K562 (cell line): ENCODE results near the gene TBX10. TPM values are rescaled to one million over a fixed set of nuclear protein-coding genes. Genes with fewer than 3 reads are reported as not detected.

Source experiments
- ASH1L ChIP-seq: fragments of 450-650 bp; IDR thresholded peaks from 2 replicates; pipeline ENCODE4 v1.6.1; 2018; ENCODE audit warnings: borderline replicate concordance, mild to moderate bottlenecking, low read depth; ENCODE audit not compliant: partially characterized antibody
- ATF6 ChIP-seq: sonication (generic); formaldehyde crosslinking; IDR thresholded peaks from 2 replicates; pipeline ENCODE4 v1.4.0; 2020; ENCODE audit warnings: mild to moderate bottlenecking, missing genetic modification reagents
- C11orf30 ChIP-seq: fragments of 450-650 bp; IDR thresholded peaks from 2 replicates; pipeline ENCODE4 v1.6.1; 2016; ENCODE audit warnings: low read depth, mild to moderate bottlenecking
- DEAF1 ChIP-seq: fragments of 450-650 bp; formaldehyde crosslinking; IDR thresholded peaks from 2 replicates; pipeline ENCODE4 v1.4.0; 2020; ENCODE audit warnings: mild to moderate bottlenecking, moderate library complexity
- E2F4 ChIP-seq: sonication (generic); formaldehyde crosslinking; IDR thresholded peaks from 2 replicates; pipeline ENCODE4 v1.8.0; 2022; ENCODE audit warnings: mild to moderate bottlenecking, low read depth, missing genetic modification reagents
- GATAD2B ChIP-seq: fragments of 450-650 bp; IDR thresholded peaks from 2 replicates; pipeline ENCODE4 v1.6.1; 2017; ENCODE audit warnings: mild to moderate bottlenecking, borderline replicate concordance
- HMBOX1 ChIP-seq: sonication (generic); IDR thresholded peaks from 2 replicates; pipeline ENCODE4 v1.6.1; 2016
- IRF2 ChIP-seq: sonication (generic); formaldehyde crosslinking; IDR thresholded peaks from 2 replicates; pipeline ENCODE4 v1.8.1; 2022; ENCODE audit warnings: mild to moderate bottlenecking, missing genetic modification reagents
- PTBP1 ChIP-seq: fragments of 200-400 bp; formaldehyde crosslinking; IDR thresholded peaks from 2 replicates; pipeline ENCODE4 v1.6.1; 2017; ENCODE audit warnings: low read depth, low read length
- RFX7 ChIP-seq: fragments of 250-450 bp; sonication (Bioruptor Pico); IDR thresholded peaks from 2 replicates; pipeline ENCODE4 v1.5.1; 2021; ENCODE audit warnings: mild to moderate bottlenecking
- SIN3A ChIP-seq, 2 experiments: fragments of 150-350 bp in 1 of 2; IDR thresholded peaks; 2 replicates each; pipeline ENCODE4 v1.6.1; 2011 to 2016; ENCODE audit warnings: borderline replicate concordance in 2 of 2, low read depth in 2 of 2, low read length in 2 of 2, mild to moderate bottlenecking in 2 of 2, moderate library complexity in 2 of 2; ENCODE audit not compliant: control insufficient read depth in 1 of 2
- TRIM25 ChIP-seq: fragments of 450-650 bp; IDR thresholded peaks from 2 replicates; pipeline ENCODE4 v1.7.0; 2016; ENCODE audit warnings: borderline replicate concordance
- ZBTB7A ChIP-seq: IDR thresholded peaks from 2 replicates; pipeline ENCODE4 v1.6.1; 2011; ENCODE audit warnings: low read depth, mild to moderate bottlenecking, low read length, moderate library complexity, borderline replicate concordance; ENCODE audit not compliant: control insufficient read depth
- ZC3H4 ChIP-seq: sonication (generic); formaldehyde crosslinking; IDR thresholded peaks from 2 replicates; pipeline ENCODE4 v1.9.0; 2021; ENCODE audit warnings: missing genetic modification reagents, borderline replicate concordance
- ZNF224 ChIP-seq: sonication (generic); formaldehyde crosslinking; IDR thresholded peaks from 2 replicates; pipeline ENCODE4 v1.8.0; 2022; ENCODE audit warnings: mild to moderate bottlenecking, missing genetic modification reagents
- ZNF232 ChIP-seq: sonication (generic); formaldehyde crosslinking; IDR thresholded peaks from 2 replicates; pipeline ENCODE4 v1.8.0; 2022; ENCODE audit warnings: mild to moderate bottlenecking, missing genetic modification reagents
- ZNF398 ChIP-seq: fragments of 250-450 bp; sonication (Bioruptor Pico); IDR thresholded peaks from 2 replicates; pipeline ENCODE4 v1.8.0; 2021; ENCODE audit warnings: moderate library complexity, mild to moderate bottlenecking, inconsistent platforms
- polyA plus RNA-seq, 8 experiments: library from polyadenylated mRNA; depleted of rRNA in 4 of 8; stranded (reverse) in 5 of 8; unstranded in 3 of 8; fragments of >200 nt; fragmentation: Nextera tagmentation in 2 of 8; fragmentation: Illumina TruSeq in 1 of 8; extraction: Ambion mirVana in 2 of 8; extraction: Trizol in 1 of 8; gene quantifications; 2 replicates each; pipeline versions ENCODE4 v1.2.1 to v1.2.3, GENCODE V29; 2011 to 2014; ENCODE audit warnings: inconsistent platforms in 1 of 8, missing spikeins in 1 of 8
- total RNA-seq, 7 experiments: library from RNA; depleted of rRNA in 6 of 7; stranded (reverse); fragments of >200 nt in 6 of 7; fragmentation: Illumina TruSeq in 2 of 7; extraction: Trizol in 2 of 7; gene quantifications; 2 replicates each; pipeline versions ENCODE4 v1.2.1 to v1.2.3, GENCODE V29; 2011 to 2021; ENCODE audit warnings: low replicate concordance in 1 of 7

TBX10 gene
- total and polyA plus RNA-seq, 9 of the 15 experiments (the other 6 are each of a cell fraction or from before 2014, with no cell fraction given), result not detected

- TF ChIP-seq TRIM25 (no peak), ZNF398 (no peak), E2F4 (CRISPR knock-in tag) (no peak), ZNF224 (CRISPR knock-in tag) (no peak), ZNF232 (CRISPR knock-in tag) (no peak), GATAD2B (no peak), ASH1L (no peak), SIN3A (IDR thresholded peaks at IDR 0.05; ENCODE audit: borderline replicate concordance in 2 of 2, control insufficient read depth in 1 of 2, low read depth in 2 of 2, low read length in 2 of 2) (no peak), DEAF1 (CRISPR knock-in tag) (no peak), IRF2 (no peak), C11orf30 (no peak), PTBP1 (no peak), ZBTB7A (peak; percentile 48; the same call in 1 of the 2 replicates), RFX7 (CRISPR knock-in tag) (no peak), HMBOX1 (peak; percentile 36; the same call in 1 of the 2 replicates), ATF6 (no peak), ZC3H4 (CRISPR knock-in tag) (no peak)
Measured at GRCh38 chr11:67600324-67601029, 39.1 kb downstream of the TBX10 start (continued).
